Activated T-cell treated with anti-CD3 and anti-CD28 coated beads, Interleukin-2, amount 50 U/mL, for 24 hours (primary cell): ENCODE data around the gene RAPSN.

Experiments
- DNase-seq: peaks from one replicate; pipeline ENCODE4 v3.0.0-alpha.2; 2020
- H3K27ac Mint-ChIP-seq: 2 replicates; pipeline ENCODE4 v1.8.0; 2020; ENCODE audit warnings: mild to moderate bottlenecking, mixed read lengths
- H3K27me3 Mint-ChIP-seq: 2 replicates; pipeline ENCODE4 v1.8.0; 2020; ENCODE audit warnings: mixed read lengths
- H3K36me3 Mint-ChIP-seq: 2 replicates; pipeline ENCODE4 v1.8.0; 2020; ENCODE audit warnings: low read depth, mixed read lengths
- H3K4me1 Mint-ChIP-seq: 2 replicates; pipeline ENCODE4 v1.8.0; 2020; ENCODE audit warnings: low read depth, mixed read lengths
- H3K4me3 Mint-ChIP-seq: 2 replicates; pipeline ENCODE4 v1.8.0; 2020; ENCODE audit warnings: mild to moderate bottlenecking, moderate library complexity, mixed read lengths
- H3K9me3 Mint-ChIP-seq: 2 replicates; pipeline ENCODE4 v1.8.0; 2020; ENCODE audit warnings: mixed read lengths

RAPSN gene

GRCh38 chr11:47449541-47449940 lies 605 bp upstream of the RAPSN start:
- Mint-ChIP-seq H3K4me1 (peaks cover 4% of the 10 kb centered on the region), H3K9me3 (no peaks in the 10 kb centered on the region), H3K27ac (no peak overlapping the region), H3K36me3 (no peaks in the 10 kb centered on the region), H3K27me3 (no peaks in the 10 kb centered on the region), H3K4me3 (no peak overlapping the region)
- no peak for DNase-seq

GRCh38 chr11:47447906-47448305 lies 1.0 kb downstream of the RAPSN start:
- no peaks in the 10 kb centered on the region for H3K36me3 Mint-ChIP-seq
- no peak overlapping the region for H3K4me3 Mint-ChIP-seq
- H3K9me3 Mint-ChIP-seq, result no peaks in the 10 kb centered on the region
- H3K4me1 Mint-ChIP-seq, result no peaks in the 10 kb centered on the region
- DNase-seq, result no peak
- no peak overlapping the region for H3K27ac Mint-ChIP-seq
- H3K27me3 Mint-ChIP-seq, result no peaks in the 10 kb centered on the region

- H3K27ac Mint-ChIP-seq, result no peak overlapping the region
- no peaks in the 10 kb centered on the region for H3K4me1 Mint-ChIP-seq
- H3K4me3 Mint-ChIP-seq, result no peak overlapping the region
- H3K27me3 Mint-ChIP-seq, result no peaks in the 10 kb centered on the region
- no peak for DNase-seq
- no peaks in the 10 kb centered on the region for H3K36me3 Mint-ChIP-seq
- no peaks in the 10 kb centered on the region for H3K9me3 Mint-ChIP-seq
Measured at GRCh38 chr11:47446833-47447232, 2.1 kb downstream of the RAPSN start.

- DNase-seq, result no peak
Measured at GRCh38 chr11:47445840-47446239, 3.1 kb downstream of the RAPSN start.

GRCh38 chr11:47443817-47444216 lies 5.1 kb downstream of the RAPSN start:
- H3K27me3 Mint-ChIP-seq, result no peaks in the 10 kb centered on the region
- no peaks in the 10 kb centered on the region for H3K36me3 Mint-ChIP-seq
- no peak overlapping the region for H3K27ac Mint-ChIP-seq
- no peaks in the 10 kb centered on the region for H3K4me1 Mint-ChIP-seq
- no peak for DNase-seq
- no peaks in the 10 kb centered on the region for H3K9me3 Mint-ChIP-seq
- no peak overlapping the region for H3K4me3 Mint-ChIP-seq

More at GRCh38 chr11:47445840-47446239, 3.1 kb downstream of the RAPSN start:
- H3K36me3 Mint-ChIP-seq, result no peaks in the 10 kb centered on the region
- H3K27me3 Mint-ChIP-seq, result no peaks in the 10 kb centered on the region
- no peak overlapping the region for H3K4me3 Mint-ChIP-seq
- H3K4me1 Mint-ChIP-seq, result no peaks in the 10 kb centered on the region
- H3K9me3 Mint-ChIP-seq, result no peaks in the 10 kb centered on the region
- no peak overlapping the region for H3K27ac Mint-ChIP-seq

- no peak overlapping the region for H3K27ac Mint-ChIP-seq
- no peaks in the 10 kb centered on the region for H3K27me3 Mint-ChIP-seq
- no peak for DNase-seq
- no peaks in the 10 kb centered on the region for H3K4me1 Mint-ChIP-seq
- H3K4me3 Mint-ChIP-seq, result no peak overlapping the region
- H3K36me3 Mint-ChIP-seq, result no peaks in the 10 kb centered on the region
- H3K9me3 Mint-ChIP-seq, result no peaks in the 10 kb centered on the region
Measured at GRCh38 chr11:47443028-47443700, 5.8 kb downstream of the RAPSN start.

GRCh38 chr11:47442514-47442913 lies 6.4 kb downstream of the RAPSN start:
- H3K27ac Mint-ChIP-seq, result no peak overlapping the region
- no peak overlapping the region for H3K4me3 Mint-ChIP-seq
- H3K4me1 Mint-ChIP-seq, result no peaks in the 10 kb centered on the region
- no peaks in the 10 kb centered on the region for H3K9me3 Mint-ChIP-seq
- no peaks in the 10 kb centered on the region for H3K27me3 Mint-ChIP-seq
- no peaks in the 10 kb centered on the region for H3K36me3 Mint-ChIP-seq
- DNase-seq, result no peak

- DNase-seq, result no peak
- Mint-ChIP-seq H3K36me3 (no peaks in the 10 kb centered on the region), H3K4me3 (no peak overlapping the region), H3K27me3 (no peaks in the 10 kb centered on the region), H3K27ac (no peak overlapping the region), H3K4me1 (no peaks in the 10 kb centered on the region), H3K9me3 (no peaks in the 10 kb centered on the region)
Measured at GRCh38 chr11:47441421-47441820, 7.5 kb downstream of the RAPSN start.

- Mint-ChIP-seq H3K27ac (no peak overlapping the region), H3K9me3 (no peaks in the 10 kb centered on the region)
Measured at GRCh38 chr11:47440054-47440476, 8.9 kb downstream of the RAPSN start.

GRCh38 chr11:47438721-47439120 lies 10.2 kb downstream of the RAPSN start:
- no peak for DNase-seq
- no peak overlapping the region for H3K4me3 Mint-ChIP-seq
- H3K36me3 Mint-ChIP-seq, result no peaks in the 10 kb centered on the region
- H3K9me3 Mint-ChIP-seq, result no peaks in the 10 kb centered on the region
- no peaks in the 10 kb centered on the region for H3K27me3 Mint-ChIP-seq
- no peaks in the 10 kb centered on the region for H3K4me1 Mint-ChIP-seq
- H3K27ac Mint-ChIP-seq, result no peak overlapping the region

More at GRCh38 chr11:47440054-47440476, 8.9 kb downstream of the RAPSN start:
- no peaks in the 10 kb centered on the region for H3K27me3 Mint-ChIP-seq
- H3K4me1 Mint-ChIP-seq, result no peaks in the 10 kb centered on the region
- DNase-seq, result no peak
- no peak overlapping the region for H3K4me3 Mint-ChIP-seq
- no peaks in the 10 kb centered on the region for H3K36me3 Mint-ChIP-seq

- H3K4me3 Mint-ChIP-seq, result no peak overlapping the region
- no peaks in the 10 kb centered on the region for H3K36me3 Mint-ChIP-seq
- H3K4me1 Mint-ChIP-seq, result no peaks in the 10 kb centered on the region
- no peaks in the 10 kb centered on the region for H3K27me3 Mint-ChIP-seq
- no peak overlapping the region for H3K27ac Mint-ChIP-seq
- no peaks in the 10 kb centered on the region for H3K9me3 Mint-ChIP-seq
- DNase-seq, result no peak
Measured at GRCh38 chr11:47437746-47438418, 11.1 kb downstream of the RAPSN start.

- Mint-ChIP-seq H3K9me3 (no peaks in the 10 kb centered on the region), H3K4me3 (no peak overlapping the region), H3K4me1 (no peaks in the 10 kb centered on the region), H3K36me3 (no peaks in the 10 kb centered on the region), H3K27me3 (no peaks in the 10 kb centered on the region), H3K27ac (no peak overlapping the region)
- DNase-seq, result no peak
Measured at GRCh38 chr11:47437218-47437745, 11.7 kb downstream of the RAPSN start.

GRCh38 chr11:47436726-47437125 lies 12.2 kb downstream of the RAPSN start:
- Mint-ChIP-seq H3K4me1 (no peaks in the 10 kb centered on the region), H3K36me3 (no peaks in the 10 kb centered on the region), H3K9me3 (no peaks in the 10 kb centered on the region), H3K27me3 (no peaks in the 10 kb centered on the region), H3K4me3 (no peak overlapping the region), H3K27ac (no peak overlapping the region)
- DNase-seq, result no peak

GRCh38 chr11:47435687-47436086 lies 13.2 kb downstream of the RAPSN start:
- no peaks in the 10 kb centered on the region for H3K36me3 Mint-ChIP-seq
- DNase-seq, result no peak
- no peak overlapping the region for H3K4me3 Mint-ChIP-seq
- no peaks in the 10 kb centered on the region for H3K9me3 Mint-ChIP-seq
- peak overlapping the region; percentile 10 for H3K27ac Mint-ChIP-seq
- no peaks in the 10 kb centered on the region for H3K27me3 Mint-ChIP-seq
- peaks cover under 1% of the 10 kb centered on the region for H3K4me1 Mint-ChIP-seq

- H3K4me3 Mint-ChIP-seq, result no peak overlapping the region
- H3K27me3 Mint-ChIP-seq, result no peaks in the 10 kb centered on the region
- DNase-seq, result no peak
- H3K27ac Mint-ChIP-seq, result no peak overlapping the region
- H3K9me3 Mint-ChIP-seq, result no peaks in the 10 kb centered on the region
- no peaks in the 10 kb centered on the region for H3K36me3 Mint-ChIP-seq
- peaks cover 4% of the 10 kb centered on the region for H3K4me1 Mint-ChIP-seq
Measured at GRCh38 chr11:47434011-47434786, 14.7 kb downstream of the RAPSN start.
